Epithelial cell of esophagus (primary cell): Measurements from ENCODE around the gene DGCR2.

Experiments used
- DNase-seq: peaks from one replicate; pipeline ENCODE4 v3.0.0; 2010; ENCODE audit warnings: low read depth
- H3K4me3 ChIP-seq: 2 replicates; pipeline ENCODE4 v1.5.1; 2011; ENCODE audit warnings: mild to moderate bottlenecking, low read length, control low read depth
- TF ChIP-seq, protein P1 (sequence below): IDR thresholded peaks from 2 replicates; pipeline ENCODE4 v1.5.1; 2011; ENCODE audit warnings: low read depth, mild to moderate bottlenecking, low read length, control low read depth, inconsistent platforms; ENCODE audit not compliant: insufficient read depth; ENCODE audit errors: missing control alignments

Gene DGCR2

DNA sequence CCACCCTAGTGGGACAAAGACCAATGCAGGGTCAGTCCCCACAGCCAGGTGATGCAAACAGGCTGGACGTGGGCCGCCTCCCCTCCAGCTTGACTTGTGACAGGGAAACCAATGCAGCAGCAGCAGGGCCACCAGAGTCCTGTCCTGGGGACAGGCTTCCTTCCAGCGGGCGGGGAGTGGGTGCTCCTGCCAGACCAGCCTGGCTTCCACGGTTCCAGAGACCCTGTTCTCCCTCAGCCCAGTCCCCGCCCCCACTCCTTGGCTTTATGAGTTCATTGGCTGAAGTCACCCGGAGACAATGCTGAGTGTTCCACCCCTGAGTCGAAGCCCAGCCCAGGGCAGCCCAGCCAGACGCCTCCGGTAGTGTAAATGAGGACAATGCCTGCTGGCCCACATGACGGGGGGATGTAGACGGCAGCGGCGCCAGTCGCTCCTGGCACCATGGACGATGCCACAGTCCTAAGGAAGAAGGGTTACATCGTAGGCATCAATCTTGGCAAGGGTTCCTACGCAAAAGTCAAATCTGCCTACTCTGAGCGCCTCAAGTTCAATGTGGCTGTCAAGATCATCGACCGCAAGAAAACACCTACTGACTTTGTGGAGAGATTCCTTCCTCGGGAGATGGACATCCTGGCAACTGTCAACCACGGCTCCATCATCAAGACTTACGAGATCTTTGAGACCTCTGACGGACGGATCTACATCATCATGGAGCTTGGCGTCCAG lies 8.9 kb upstream of the DGCR2 start, which contains the start of gene TSSK2:
TSS of gene TSSK2 (plus strand) at position 350 of the 726 bp plus-strand sequence. CDS start at position 442, 92 bp downstream.
- no peak within 1 kb of the TSS for H3K4me3 ChIP-seq
- no peak for DNase-seq
- TF ChIP-seq, protein P1, sequence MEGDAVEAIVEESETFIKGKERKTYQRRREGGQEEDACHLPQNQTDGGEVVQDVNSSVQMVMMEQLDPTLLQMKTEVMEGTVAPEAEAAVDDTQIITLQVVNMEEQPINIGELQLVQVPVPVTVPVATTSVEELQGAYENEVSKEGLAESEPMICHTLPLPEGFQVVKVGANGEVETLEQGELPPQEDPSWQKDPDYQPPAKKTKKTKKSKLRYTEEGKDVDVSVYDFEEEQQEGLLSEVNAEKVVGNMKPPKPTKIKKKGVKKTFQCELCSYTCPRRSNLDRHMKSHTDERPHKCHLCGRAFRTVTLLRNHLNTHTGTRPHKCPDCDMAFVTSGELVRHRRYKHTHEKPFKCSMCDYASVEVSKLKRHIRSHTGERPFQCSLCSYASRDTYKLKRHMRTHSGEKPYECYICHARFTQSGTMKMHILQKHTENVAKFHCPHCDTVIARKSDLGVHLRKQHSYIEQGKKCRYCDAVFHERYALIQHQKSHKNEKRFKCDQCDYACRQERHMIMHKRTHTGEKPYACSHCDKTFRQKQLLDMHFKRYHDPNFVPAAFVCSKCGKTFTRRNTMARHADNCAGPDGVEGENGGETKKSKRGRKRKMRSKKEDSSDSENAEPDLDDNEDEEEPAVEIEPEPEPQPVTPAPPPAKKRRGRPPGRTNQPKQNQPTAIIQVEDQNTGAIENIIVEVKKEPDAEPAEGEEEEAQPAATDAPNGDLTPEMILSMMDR, result no peak

DNA sequence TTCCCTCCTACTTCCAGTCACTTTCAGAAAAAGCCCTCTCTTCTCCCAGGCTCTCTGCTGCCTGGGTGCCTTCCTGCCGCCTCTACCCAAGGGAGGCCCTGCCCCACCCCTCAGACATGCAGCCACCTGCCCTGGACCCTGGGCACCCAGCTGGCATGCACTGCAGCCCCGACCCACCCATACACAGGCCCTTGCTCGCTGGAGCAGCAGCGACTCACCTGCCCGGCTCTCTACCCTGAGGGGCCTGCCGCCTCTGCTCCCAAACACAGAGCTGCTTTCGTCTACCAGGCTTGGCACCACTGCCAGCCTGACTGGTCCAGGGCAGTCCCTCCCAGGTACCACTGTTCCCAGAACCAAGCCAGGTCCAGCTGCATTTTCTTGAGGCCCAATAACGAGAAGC lies 7.7 kb upstream of the DGCR2 start:
- TF ChIP-seq, protein P1, result no peak
- DNase-seq, result peak; percentile 94
- H3K4me3 ChIP-seq, result no peak overlapping the region

DNA sequence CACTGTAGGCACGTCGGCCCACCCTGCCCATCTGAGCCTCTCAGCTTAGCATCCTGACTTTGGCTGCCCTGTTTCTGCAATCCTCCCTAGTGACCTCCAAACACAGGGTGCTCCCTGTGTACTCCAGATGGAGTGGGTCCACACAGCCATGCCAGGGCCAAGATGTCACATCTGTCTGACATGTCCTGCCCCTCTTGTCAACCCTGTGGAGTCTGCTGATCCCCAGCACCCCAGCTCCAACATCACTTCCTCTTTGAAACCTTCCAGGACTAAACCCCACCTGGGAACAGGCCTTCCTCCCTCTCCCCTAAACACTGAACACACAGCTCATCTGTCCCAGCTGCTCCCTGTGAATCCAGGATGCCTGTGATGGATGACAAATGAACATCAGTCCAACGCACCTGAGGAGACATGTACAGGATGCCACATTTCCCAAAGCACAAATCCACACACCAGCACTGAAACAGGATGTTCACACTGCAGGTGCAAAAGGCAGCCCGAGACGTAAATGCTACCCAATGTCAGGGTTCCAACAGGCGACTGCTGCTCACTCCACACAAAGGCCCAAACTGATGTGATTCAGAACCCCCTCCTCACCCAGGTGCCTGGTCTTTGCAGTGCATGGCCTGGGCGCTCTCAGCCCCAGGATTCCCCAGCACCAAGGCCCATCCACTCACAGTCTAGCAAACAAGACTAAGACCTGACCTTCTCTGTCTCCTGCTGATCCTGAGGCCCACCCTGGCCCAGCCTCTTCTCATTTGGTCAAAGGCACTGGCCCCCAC lies 6.9 kb upstream of the DGCR2 start:
- TF ChIP-seq, protein P1, result no peak
- no peak for DNase-seq
- H3K4me3 ChIP-seq, result no peak overlapping the region

DNA sequence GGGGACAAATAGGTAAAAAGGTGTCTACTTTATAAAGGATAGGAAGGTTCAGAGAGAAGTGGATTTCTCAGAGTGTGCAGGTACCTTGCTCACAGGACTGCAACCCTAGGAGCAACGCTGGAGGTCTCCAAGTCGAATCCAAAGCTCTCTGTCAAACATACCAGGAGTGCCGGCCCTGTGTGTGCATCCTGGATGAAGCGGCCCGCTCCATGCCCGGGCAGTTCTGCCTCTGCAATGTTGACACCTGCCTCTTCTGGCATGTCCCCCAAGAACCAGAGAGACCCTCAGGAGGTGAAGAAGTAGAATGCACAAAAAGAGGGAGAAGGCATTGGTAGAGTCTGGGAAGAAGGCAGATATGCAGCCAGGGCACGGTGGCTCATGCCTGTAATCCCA lies 5.8 kb upstream of the DGCR2 start:
- DNase-seq, result no peak
- TF ChIP-seq, protein P1, result no peak
- H3K4me3 ChIP-seq, result no peak overlapping the region

DNA sequence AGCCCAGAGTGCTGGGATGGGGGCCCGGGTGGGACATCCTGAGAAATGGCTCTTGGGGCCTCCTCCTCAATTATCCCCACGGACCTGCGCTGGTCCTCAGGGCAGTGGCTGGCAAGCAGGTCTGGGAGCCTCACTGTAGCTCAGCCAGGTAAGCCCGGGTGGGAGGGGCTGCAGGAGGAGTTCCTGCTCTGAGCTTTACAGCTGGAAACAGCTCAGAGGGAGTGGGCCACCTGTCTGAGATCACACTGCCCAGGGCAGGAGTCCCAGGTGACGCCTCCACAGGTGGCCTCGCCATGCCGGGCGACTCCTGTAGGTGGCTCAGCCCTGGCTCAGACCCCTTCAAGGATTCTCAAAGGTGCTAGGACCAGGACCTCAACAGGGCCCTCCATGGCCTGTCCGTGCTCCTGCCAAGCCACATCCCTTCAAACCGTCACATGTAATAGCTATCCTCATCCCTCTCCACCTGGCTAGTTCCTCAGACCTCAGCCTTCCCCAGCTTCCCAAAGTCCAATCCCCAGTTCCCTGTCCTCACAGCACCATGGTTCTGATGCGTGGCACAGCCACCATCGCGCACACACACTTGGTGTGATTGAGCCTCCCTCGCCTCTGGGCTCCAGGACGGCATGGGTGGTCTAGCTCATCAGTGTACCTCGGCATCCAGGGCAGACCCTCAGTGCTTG lies 5.3 kb upstream of the DGCR2 start:
- TF ChIP-seq, protein P1, result no peak
- DNase-seq, result peak; percentile 28
- no peak overlapping the region for H3K4me3 ChIP-seq

DNA sequence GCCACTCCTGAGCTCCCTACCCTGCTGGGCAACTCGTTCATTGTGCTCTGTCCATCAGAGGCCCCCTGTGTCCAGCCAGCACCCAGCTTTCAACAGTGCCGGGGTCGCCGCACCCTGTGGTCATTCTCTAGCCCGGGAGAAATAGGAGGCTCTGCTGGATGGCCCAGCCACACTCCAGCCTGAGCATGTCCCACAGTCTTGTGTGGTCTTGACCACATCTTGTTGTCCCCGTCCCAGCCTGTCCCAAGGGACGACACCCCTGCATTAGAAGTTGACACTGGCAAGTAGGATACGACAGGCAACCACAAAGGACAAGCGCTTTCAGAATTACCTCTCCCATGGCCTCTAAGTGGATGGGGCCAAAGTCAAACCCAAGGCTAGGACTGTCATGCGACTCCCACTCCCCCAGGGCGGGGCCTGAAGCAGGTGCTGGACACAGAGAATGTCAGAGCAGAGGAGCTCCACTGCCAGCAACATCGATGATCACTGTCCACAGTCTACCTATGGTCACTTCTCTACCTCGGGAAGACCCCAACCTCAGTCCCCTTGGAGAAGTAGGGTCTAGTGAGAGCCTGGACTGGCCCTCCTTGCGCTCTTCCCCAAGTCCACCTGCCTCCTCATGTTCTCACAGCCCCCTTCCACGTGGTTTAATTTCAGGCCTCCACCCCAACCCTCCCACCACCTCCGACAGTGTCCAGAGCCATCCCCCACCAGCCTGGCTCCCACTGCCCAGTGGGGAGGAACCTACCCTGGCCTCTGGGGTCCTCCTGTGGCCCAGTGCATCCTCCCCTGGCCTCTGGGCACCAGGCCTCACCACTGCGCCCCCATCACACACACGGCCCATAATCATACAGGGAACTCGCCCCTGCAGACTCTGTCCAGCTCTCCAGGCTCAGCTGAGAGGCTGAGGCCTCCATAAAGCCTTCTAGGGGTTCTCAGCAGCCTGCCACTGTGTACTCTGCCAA lies 4.4 kb upstream of the DGCR2 start:
- no peak for DNase-seq
- TF ChIP-seq, protein P1, result no peak
- no peak overlapping the region for H3K4me3 ChIP-seq
